AG09319 (cell line): ENCODE results near the gene GAL.

ENCODE experiments used
- DNase-seq: peaks from one replicate; pipeline ENCODE4 v3.0.0-alpha.2; 2010; ENCODE audit warnings: low read depth; ENCODE audit errors: extremely low read depth
- CTCF ChIP-seq: IDR thresholded peaks from 2 replicates; pipeline ENCODE4 v1.5.1; 2011; ENCODE audit warnings: low read depth, mild to moderate bottlenecking, inconsistent platforms, low read length, moderate library complexity

Gene GAL

GRCh38 chr11:68721075-68721474 is 36.7 kb downstream of the GAL start:
- no peak for TF ChIP-seq CTCF
- no peak for DNase-seq

- TF ChIP-seq CTCF: no peak
Observed at GRCh38 chr11:68722143-68722542, 37.8 kb downstream of the GAL start.

GRCh38 chr11:68724293-68724692 is 39.9 kb downstream of the GAL start:
- no peak for TF ChIP-seq CTCF
- DNase-seq: no peak

More at GRCh38 chr11:68722143-68722542, 37.8 kb downstream of the GAL start:
- DNase-seq: no peak

GRCh38 chr11:68727783-68728182 is 43.4 kb downstream of the GAL start:
- no peak for DNase-seq
- no peak; the same call in 1 of the 2 replicates for TF ChIP-seq CTCF

- TF ChIP-seq CTCF: no peak
- DNase-seq: no peak
Observed at GRCh38 chr11:68734111-68734510, 49.8 kb downstream of the GAL start.

- no peak for DNase-seq
- TF ChIP-seq CTCF: no peak
Observed at GRCh38 chr11:68735125-68735524, 50.8 kb downstream of the GAL start.

- no peak for TF ChIP-seq CTCF
- DNase-seq: no peak
Observed at GRCh38 chr11:68735646-68736045, 51.3 kb downstream of the GAL start.
